Colonic mucosa (tissue), 4 donors: ENCODE measurements around the gene CHMP2B. TPM values are rescaled to one million over a fixed set of nuclear protein-coding genes. Genes with fewer than 3 reads are reported as not detected.

ENCODE experiments used
- DNase-seq: peaks from one replicate; pipeline ENCODE4 v3.0.0-alpha.2; 2020
- H3K27ac ChIP-seq: fragments of 200-600 bp; one replicate; pipeline ENCODE4 v1.8.0; 2021
- H3K27me3 ChIP-seq: fragments of 200-600 bp; one replicate; pipeline ENCODE4 v1.8.0; 2021
- H3K36me3 ChIP-seq: fragments of 200-600 bp; one replicate; pipeline ENCODE4 v1.8.0; 2021
- H3K4me1 ChIP-seq: fragments of 200-600 bp; one replicate; pipeline ENCODE4 v1.8.0; 2021; ENCODE audit warnings: mild to moderate bottlenecking
- H3K4me3 ChIP-seq: fragments of 200-600 bp; one replicate; pipeline ENCODE4 v1.8.0; 2021
- H3K9ac ChIP-seq, 2 donors: one replicate each; pipeline ENCODE4 v1.7.0; 2013; ENCODE audit warnings: control low read depth in 2 of 2, low read depth in 2 of 2, low read length in 2 of 2
- H3K9me3 ChIP-seq: fragments of 200-600 bp; one replicate; pipeline ENCODE4 v1.8.0; 2021
- CTCF ChIP-seq: fragments of 200-600 bp; IDR thresholded peaks from one replicate; pipeline ENCODE4 v1.8.0; 2022; ENCODE audit warnings: antibody characterized with exemption, mild to moderate bottlenecking
- intact Hi-C: fragments of 100-400 bp; cut with DNase I; formaldehyde crosslinking; loops from one replicate; pipeline ENCODE4 v1.14.1; 2022
- total RNA-seq, 2 donors: library from RNA; stranded (reverse); fragmentation: NEBNext Ultra II Directional in 1 of 2; extraction: Animal tissue kit (Norgen Biotek cat#: 25700) in 1 of 2; gene quantifications; one replicate each; pipeline ENCODE4 v1.2.1, GENCODE V29; 2021
- donor health status: healthy.
- donor health status: DM: no; HTN: no; CAD: no.
- donor health status: DM: no; HTN: no; CAD: no.

Gene CHMP2B
- total RNA-seq, 2 donors from 2014 or later: 80.2 to 103 TPM

- Histone ChIP-seq H3K9me3 (no peaks in the 10 kb centered on the region), H3K9ac (no peak overlapping the region), H3K4me1 (no peaks in the 10 kb centered on the region), H3K4me3 (no peak overlapping the region), H3K36me3 (no peaks in the 10 kb centered on the region), H3K27ac (no peak overlapping the region), H3K27me3 (no peaks in the 10 kb centered on the region)
- DNase-seq: no peak
- no peak for TF ChIP-seq CTCF
- intact Hi-C loops: no loop called here
Observed at GRCh38 chr3:87267953-87268645, 41.0 kb downstream of the CHMP2B start.

GRCh38 chr3:87268646-87269211, 41.6 kb downstream of the CHMP2B start:
- no peaks in the 10 kb centered on the region for H3K27me3 ChIP-seq
- no peaks in the 10 kb centered on the region for H3K36me3 ChIP-seq
- no peak overlapping the region for H3K4me3 ChIP-seq
- intact Hi-C loops: no loop called here
- no peak overlapping the region for H3K27ac ChIP-seq
- TF ChIP-seq CTCF: no peak
- no peaks in the 10 kb centered on the region for H3K9me3 ChIP-seq
- H3K9ac ChIP-seq: no peak overlapping the region
- no peak for DNase-seq
- no peaks in the 10 kb centered on the region for H3K4me1 ChIP-seq

GRCh38 chr3:87269723-87270122, 42.6 kb downstream of the CHMP2B start:
- H3K9ac ChIP-seq: no peak overlapping the region
- no peaks in the 10 kb centered on the region for H3K27me3 ChIP-seq
- no peak for TF ChIP-seq CTCF
- no peaks in the 10 kb centered on the region for H3K9me3 ChIP-seq
- intact Hi-C loops: no loop called here
- H3K36me3 ChIP-seq: no peaks in the 10 kb centered on the region
- H3K4me3 ChIP-seq: no peak overlapping the region
- no peaks in the 10 kb centered on the region for H3K4me1 ChIP-seq
- H3K27ac ChIP-seq: no peak overlapping the region
- no peak for DNase-seq

GRCh38 chr3:87270908-87271700, 44.0 kb downstream of the CHMP2B start:
- Histone ChIP-seq H3K9ac (no peak overlapping the region), H3K9me3 (no peaks in the 10 kb centered on the region), H3K27me3 (no peaks in the 10 kb centered on the region), H3K36me3 (no peaks in the 10 kb centered on the region), H3K27ac (no peak overlapping the region), H3K4me1 (no peaks in the 10 kb centered on the region), H3K4me3 (no peak overlapping the region)
- DNase-seq: no peak
- intact Hi-C loops: no loop called here
- no peak for TF ChIP-seq CTCF

- TF ChIP-seq CTCF: no peak
Observed at GRCh38 chr3:87272718-87273341, 45.7 kb downstream of the CHMP2B start.

More at GRCh38 chr3:87272718-87273341, 45.7 kb downstream of the CHMP2B start:
- Histone ChIP-seq H3K27me3 (no peaks in the 10 kb centered on the region), H3K36me3 (no peaks in the 10 kb centered on the region), H3K9me3 (no peaks in the 10 kb centered on the region), H3K4me3 (no peak overlapping the region), H3K9ac (no peak overlapping the region), H3K27ac (no peak overlapping the region), H3K4me1 (no peaks in the 10 kb centered on the region)
- intact Hi-C loops: no loop called here
- no peak for DNase-seq
